ENCODE measurements around the gene ADD1. TPM values are rescaled to one million over a fixed set of nuclear protein-coding genes. Genes with fewer than 3 reads are reported as not detected.
A peak's percentile ranks its signal among the peaks of the same experiment; 100 is the strongest.

The ADD1 gene
- total RNA-seq, 1 donor from 2014 or later: 240 TPM

DNA sequence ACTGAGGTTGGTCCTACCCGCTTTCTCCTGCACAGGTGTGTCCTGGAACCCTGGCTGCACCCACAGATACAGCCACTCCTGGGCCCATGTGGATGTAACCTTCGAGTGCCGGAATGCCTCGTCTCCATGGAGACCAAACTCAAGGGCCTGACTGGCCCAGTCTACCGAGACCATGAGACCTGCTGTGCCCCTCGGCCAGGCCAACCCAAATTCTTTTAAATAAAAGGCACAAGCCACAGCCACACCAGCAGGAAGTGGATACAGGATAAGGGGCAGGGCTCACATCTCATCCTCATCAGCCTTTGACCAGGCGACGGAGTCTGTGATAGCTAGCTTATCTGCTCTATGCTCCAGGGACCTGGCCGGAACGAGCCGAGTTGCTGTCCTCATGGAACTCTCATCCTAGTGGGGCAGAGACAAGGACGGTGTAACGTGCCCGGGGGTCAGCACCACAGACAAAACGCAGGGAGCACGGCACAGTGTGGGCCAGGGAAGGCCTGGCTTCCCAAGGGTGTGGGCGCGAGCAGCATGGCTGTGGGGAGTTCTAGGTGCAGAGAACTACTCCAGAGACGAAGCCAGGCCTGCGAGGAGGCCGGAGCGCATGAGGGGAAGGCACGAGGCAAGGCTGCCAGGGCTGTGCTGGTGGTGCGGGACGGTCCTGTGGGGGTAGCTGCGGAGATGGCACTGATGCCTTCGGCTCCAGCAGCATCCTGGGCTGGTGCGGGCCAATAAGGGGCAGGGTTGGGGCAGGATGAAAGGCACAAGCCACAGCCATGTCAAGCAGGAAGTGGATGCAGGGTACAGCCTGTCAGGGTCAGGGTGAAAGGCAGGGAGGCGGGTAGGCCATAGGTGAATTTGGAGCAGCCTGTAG is 96.9 kb downstream of the ADD1 start:
- Mint-ChIP-seq H3K27me3 (ENCODE audit: low read depth) (no peaks in the 10 kb centered on the region), H3K4me1 (ENCODE audit: low read depth) (peaks cover 21% of the 10 kb centered on the region), H3K27ac (ENCODE audit: unreplicated experiment) (no peak overlapping the region), H3K9me3 (ENCODE audit: low read depth) (no peaks in the 10 kb centered on the region), H3K36me3 (ENCODE audit: low read depth) (peaks cover 27% of the 10 kb centered on the region), H3K4me3 (ENCODE audit: unreplicated experiment) (no peak overlapping the region)
- TF ChIP-seq, protein P1, sequence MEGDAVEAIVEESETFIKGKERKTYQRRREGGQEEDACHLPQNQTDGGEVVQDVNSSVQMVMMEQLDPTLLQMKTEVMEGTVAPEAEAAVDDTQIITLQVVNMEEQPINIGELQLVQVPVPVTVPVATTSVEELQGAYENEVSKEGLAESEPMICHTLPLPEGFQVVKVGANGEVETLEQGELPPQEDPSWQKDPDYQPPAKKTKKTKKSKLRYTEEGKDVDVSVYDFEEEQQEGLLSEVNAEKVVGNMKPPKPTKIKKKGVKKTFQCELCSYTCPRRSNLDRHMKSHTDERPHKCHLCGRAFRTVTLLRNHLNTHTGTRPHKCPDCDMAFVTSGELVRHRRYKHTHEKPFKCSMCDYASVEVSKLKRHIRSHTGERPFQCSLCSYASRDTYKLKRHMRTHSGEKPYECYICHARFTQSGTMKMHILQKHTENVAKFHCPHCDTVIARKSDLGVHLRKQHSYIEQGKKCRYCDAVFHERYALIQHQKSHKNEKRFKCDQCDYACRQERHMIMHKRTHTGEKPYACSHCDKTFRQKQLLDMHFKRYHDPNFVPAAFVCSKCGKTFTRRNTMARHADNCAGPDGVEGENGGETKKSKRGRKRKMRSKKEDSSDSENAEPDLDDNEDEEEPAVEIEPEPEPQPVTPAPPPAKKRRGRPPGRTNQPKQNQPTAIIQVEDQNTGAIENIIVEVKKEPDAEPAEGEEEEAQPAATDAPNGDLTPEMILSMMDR (IDR thresholded peaks at IDR 0.05): no peak
- DNase-seq (ENCODE audit: low spot score): peak; percentile 80

DNA sequence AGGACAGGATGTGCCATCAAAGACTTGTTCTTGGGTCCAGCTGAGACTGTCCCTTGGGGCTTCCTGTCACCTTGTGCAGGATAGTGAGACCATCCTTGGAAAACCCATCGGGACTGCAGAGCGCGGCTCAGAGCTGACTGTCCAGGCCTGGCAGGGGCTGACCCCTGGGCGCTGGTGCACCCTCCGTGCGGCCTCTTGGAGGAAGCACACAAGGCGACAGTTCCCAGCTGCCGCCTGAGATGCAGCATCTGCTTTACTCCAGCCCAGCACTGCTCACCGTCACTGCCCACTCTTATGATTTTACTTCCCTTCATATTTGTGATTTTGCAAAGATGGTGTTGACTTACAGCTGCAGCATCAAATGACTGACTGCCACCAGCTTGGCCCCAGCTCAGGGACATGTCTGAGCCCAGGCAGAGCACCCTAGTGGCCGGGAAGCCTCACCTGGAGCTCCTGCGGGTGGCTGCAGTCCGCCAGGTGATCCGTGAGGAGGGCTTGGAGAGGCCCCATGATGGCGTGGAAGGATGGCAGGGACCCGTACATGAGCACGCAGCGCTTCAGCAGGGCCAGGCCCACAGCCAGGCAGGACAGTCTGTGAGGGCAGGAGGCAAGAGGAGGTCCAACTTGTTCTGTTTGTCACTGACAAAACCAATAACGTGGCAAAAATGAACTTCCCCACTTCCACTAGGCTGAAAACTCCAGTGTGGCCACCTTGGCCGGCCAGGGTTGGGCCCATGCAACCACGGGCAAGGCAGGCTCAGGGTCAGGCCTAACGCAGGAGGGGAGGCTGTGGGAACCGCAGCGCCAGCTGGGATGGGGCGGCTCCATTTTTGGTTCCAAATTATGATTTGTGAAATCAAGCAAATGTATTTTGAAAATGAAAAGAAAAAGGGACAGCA is 97.7 kb downstream of the ADD1 start:
- Mint-ChIP-seq H3K4me3 (ENCODE audit: unreplicated experiment) (no peak overlapping the region), H3K9me3 (ENCODE audit: low read depth) (no peaks in the 10 kb centered on the region), H3K4me1 (ENCODE audit: low read depth) (peaks cover 12% of the 10 kb centered on the region), H3K27me3 (ENCODE audit: low read depth) (no peaks in the 10 kb centered on the region), H3K27ac (ENCODE audit: unreplicated experiment) (no peak overlapping the region), H3K36me3 (ENCODE audit: low read depth) (peaks cover 32% of the 10 kb centered on the region)
- no peak for DNase-seq (ENCODE audit: low spot score)
- TF ChIP-seq, protein P1 (IDR thresholded peaks at IDR 0.05): no peak

DNA sequence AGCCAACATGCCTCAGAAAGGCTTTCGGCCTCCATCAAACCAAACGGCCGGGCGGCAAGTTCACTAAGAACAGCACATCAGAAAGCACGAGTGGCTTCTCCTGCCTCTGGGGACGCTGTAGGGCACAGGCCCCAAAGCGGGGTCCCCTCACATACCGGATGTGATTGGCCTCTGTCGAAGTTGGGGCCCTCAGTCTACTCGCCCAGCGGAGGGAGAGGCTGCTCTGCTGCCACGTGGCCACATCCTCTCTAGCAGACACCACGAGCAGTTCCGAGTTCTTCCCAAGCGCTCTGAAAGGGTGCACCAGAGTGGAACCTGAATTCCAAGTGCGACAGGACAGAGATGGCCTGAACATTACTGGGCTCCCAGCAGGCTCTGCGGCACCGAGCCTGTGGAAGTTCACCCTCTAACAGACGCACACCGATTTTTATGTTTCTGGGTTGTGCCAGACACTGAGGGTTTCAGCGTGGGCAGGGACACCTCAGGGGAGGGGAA is 98.4 kb downstream of the ADD1 start:
- H3K9me3 Mint-ChIP-seq (ENCODE audit: low read depth): no peaks in the 10 kb centered on the region
- no peak for DNase-seq (ENCODE audit: low spot score)
- TF ChIP-seq, protein P1 (IDR thresholded peaks at IDR 0.05): no peak
- peak overlapping the region; percentile 75 for H3K27ac Mint-ChIP-seq (ENCODE audit: unreplicated experiment)
- H3K36me3 Mint-ChIP-seq (ENCODE audit: low read depth): peaks cover 36% of the 10 kb centered on the region
- peaks cover 5% of the 10 kb centered on the region for H3K4me1 Mint-ChIP-seq (ENCODE audit: low read depth)
- no peak overlapping the region for H3K4me3 Mint-ChIP-seq (ENCODE audit: unreplicated experiment)
- no peaks in the 10 kb centered on the region for H3K27me3 Mint-ChIP-seq (ENCODE audit: low read depth)

DNA sequence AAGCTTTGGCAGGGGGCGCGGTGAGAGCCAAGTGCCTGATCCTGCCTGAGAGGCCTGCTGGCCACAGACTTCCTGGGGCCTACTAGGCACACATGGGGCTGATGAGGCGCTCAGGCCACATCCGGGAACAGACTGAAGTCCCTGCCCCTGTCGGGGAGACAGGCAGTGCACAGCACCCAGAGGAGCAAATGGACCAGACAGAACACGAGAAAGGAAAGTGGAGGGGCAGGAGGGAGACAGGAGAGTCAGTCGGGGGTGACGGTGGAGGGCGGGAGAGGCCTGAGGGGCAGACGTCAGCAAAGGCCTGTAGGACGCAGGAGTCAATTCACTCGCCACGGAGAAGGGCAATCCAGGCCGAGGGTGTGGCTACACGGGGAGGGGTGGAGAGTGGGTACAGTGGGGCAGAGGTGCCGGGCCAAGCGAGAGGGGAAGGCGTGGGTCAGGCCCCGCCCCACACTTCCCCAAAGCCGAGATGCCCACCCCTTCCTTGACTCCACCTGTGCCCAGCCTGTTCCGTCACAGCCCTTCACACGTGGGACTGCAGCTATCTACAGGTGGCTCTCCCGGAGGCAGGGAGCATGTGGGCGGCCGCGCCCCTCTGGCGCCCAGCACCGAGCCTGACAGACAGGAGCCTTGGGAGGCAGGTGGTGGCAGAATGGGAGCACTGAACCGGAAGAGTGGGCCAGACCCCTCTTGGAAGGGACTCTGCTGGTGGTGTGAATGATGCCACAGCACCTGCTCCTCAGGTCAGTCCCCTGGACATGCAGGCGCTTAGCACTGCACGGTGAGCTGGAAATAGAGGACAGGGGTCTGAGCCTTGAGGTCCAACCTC is 99.1 kb downstream of the ADD1 start:
- peak; percentile 90 for DNase-seq (ENCODE audit: low spot score)
- H3K27me3 Mint-ChIP-seq (ENCODE audit: low read depth): no peaks in the 10 kb centered on the region
- H3K4me3 Mint-ChIP-seq (ENCODE audit: unreplicated experiment): no peak overlapping the region
- peaks cover 39% of the 10 kb centered on the region for H3K36me3 Mint-ChIP-seq (ENCODE audit: low read depth)
- TF ChIP-seq, protein P1 (IDR thresholded peaks at IDR 0.05): no peak
- H3K4me1 Mint-ChIP-seq (ENCODE audit: low read depth): no peaks in the 10 kb centered on the region
- peak overlapping the region; percentile 75 for H3K27ac Mint-ChIP-seq (ENCODE audit: unreplicated experiment)
- no peaks in the 10 kb centered on the region for H3K9me3 Mint-ChIP-seq (ENCODE audit: low read depth)
